Activated CD4-positive, alpha-beta T cell treated with anti-CD3 and anti-CD28 coated beads, Interleukin-2, amount 10 ng/mL, durations not matched to agents 7 days and 5 days (primary cell): Measurements from ENCODE around the gene ACAD8. TPM values are rescaled to one million over a fixed set of nuclear protein-coding genes. Genes with fewer than 3 reads are reported as not detected.

Source experiments
- CTCF ChIA-PET: fragments of 350-600 bp; sonication (Branson Sonifier 250); formaldehyde crosslinking; loops from one replicate; lab custom pipeline; 2021; ENCODE audit warnings: antibody characterized with exemption; lab: Charles Lee
- POLR2A ChIA-PET: fragments of 350-600 bp; sonication (Branson Sonifier 250); formaldehyde crosslinking; loops from one replicate; lab custom pipeline; 2021; ENCODE audit warnings: antibody characterized with exemption; lab: Charles Lee
- DNase-seq: peaks from one replicate; pipeline ENCODE4 v3.0.0-alpha.2; 2020
- H3K27ac Mint-ChIP-seq: one replicate; pipeline ENCODE4 v1.8.0; 2021; ENCODE audit warnings: mild to moderate bottlenecking, moderate library complexity, mixed read lengths
- H3K27me3 Mint-ChIP-seq: one replicate; pipeline ENCODE4 v1.8.0; 2021; ENCODE audit warnings: mixed read lengths
- H3K36me3 Mint-ChIP-seq: one replicate; pipeline ENCODE4 v1.8.0; 2021; ENCODE audit warnings: low read depth, mixed read lengths
- H3K4me1 Mint-ChIP-seq: one replicate; pipeline ENCODE4 v1.8.0; 2021; ENCODE audit warnings: mixed read lengths
- H3K4me3 Mint-ChIP-seq: one replicate; pipeline ENCODE4 v1.8.0; 2021; ENCODE audit warnings: mild to moderate bottlenecking, moderate library complexity, mixed read lengths
- H3K9me3 Mint-ChIP-seq: one replicate; pipeline ENCODE4 v1.8.0; 2021; ENCODE audit warnings: mixed read lengths
- total RNA-seq, 2 experiments: library from RNA; stranded (reverse); gene quantifications; one replicate each; pipeline ENCODE4 v1.2.3, GENCODE V29; 2021

Gene ACAD8
- total RNA-seq, 2 experiments from 2014 or later, result 21.7 to 21.8 TPM

GRCh38 chr11:134313821-134314607 lies 60.6 kb downstream of the ACAD8 start:
- peaks cover 12% of the 10 kb centered on the region for H3K9me3 Mint-ChIP-seq
- ChIA-PET CTCF (no interaction called here), POLR2A (no interaction called here)
- DNase-seq, result no peak
- H3K27me3 Mint-ChIP-seq, result no peaks in the 10 kb centered on the region
- no peaks in the 10 kb centered on the region for H3K4me1 Mint-ChIP-seq
- no peak overlapping the region for H3K4me3 Mint-ChIP-seq
- H3K27ac Mint-ChIP-seq, result no peak overlapping the region
- peaks cover 8% of the 10 kb centered on the region for H3K36me3 Mint-ChIP-seq

Other genes with a start within 250 kb of the ACAD8 start
- 1 to 10 TPM; 4.8 to 5.0 TPM for gene JAM3, start 184.5 kb upstream of the ACAD8 start, total RNA-seq
- 100 to 1,000 TPM; 118 to 125 TPM for gene NCAPD3, start 29.6 kb upstream of the ACAD8 start, total RNA-seq
- 10 to 100 TPM; 66.4 to 66.9 TPM for gene VPS26B, start 28.9 kb upstream of the ACAD8 start, total RNA-seq
- 10 to 100 TPM; 56.4 to 61.6 TPM for gene THYN1, start 216 bp upstream of the ACAD8 start, total RNA-seq
- gene GLB1L3, start 22.8 kb downstream of the ACAD8 start, total RNA-seq, result 1 to 10 TPM; 6.8 to 7.2 TPM
- gene GLB1L2, start 78.4 kb downstream of the ACAD8 start, total RNA-seq, result 1 to 10 TPM; 1.6 to 2.4 TPM
- 1 to 10 TPM; 1.4 to 1.6 TPM for gene B3GAT1, start 158.7 kb downstream of the ACAD8 start, total RNA-seq